ENCODE data around the gene SOBP.

Gene SOBP

GRCh38 chr6:107523794-107524193 is 33.9 kb downstream of the SOBP start:
- no peak for DNase-seq (ENCODE audit: low spot score)

DNA sequence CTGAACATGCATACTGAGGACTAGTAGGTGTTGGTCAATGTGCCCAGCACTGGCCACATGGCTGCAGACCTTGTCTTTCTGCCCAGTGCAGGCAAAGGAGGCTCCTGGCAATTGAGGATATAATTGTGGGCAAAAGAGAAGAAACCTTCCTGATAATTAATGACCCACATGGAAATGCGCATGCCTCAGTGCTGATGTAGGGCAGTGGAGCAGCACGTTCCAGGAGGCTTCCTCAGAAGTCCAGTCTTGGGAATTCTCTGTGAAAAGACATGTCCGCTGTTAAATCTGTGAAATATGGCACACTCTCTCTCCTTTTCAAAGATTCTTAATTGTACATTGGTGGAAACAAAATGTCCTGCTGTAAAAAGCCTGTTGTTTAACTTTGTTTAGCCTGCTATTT is 34.7 kb downstream of the SOBP start:
- no peak for DNase-seq (ENCODE audit: low spot score)

GRCh38 chr6:107531868-107532267 is 42.0 kb downstream of the SOBP start:
- DNase-seq (ENCODE audit: low spot score): no peak

DNA sequence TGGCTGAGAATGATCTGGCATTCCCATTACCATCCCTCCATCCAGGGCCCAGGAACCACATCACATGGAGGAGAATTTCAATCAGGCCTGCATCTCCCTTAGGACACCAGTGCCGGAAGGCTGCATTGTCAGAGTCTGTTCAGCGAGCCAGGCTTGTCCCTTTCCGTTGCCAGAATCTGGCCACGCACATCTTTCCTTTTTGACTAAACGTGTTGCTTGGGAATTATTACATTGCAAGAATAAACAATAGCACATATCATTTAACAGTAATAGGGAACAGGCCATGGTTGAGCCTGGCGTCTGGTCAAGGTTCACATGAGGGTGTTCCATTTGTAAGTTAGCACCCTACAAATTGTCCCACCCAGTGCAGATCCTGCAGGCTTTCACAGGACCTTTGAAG is 42.8 kb downstream of the SOBP start:
- no peak for DNase-seq (ENCODE audit: low spot score)

DNA sequence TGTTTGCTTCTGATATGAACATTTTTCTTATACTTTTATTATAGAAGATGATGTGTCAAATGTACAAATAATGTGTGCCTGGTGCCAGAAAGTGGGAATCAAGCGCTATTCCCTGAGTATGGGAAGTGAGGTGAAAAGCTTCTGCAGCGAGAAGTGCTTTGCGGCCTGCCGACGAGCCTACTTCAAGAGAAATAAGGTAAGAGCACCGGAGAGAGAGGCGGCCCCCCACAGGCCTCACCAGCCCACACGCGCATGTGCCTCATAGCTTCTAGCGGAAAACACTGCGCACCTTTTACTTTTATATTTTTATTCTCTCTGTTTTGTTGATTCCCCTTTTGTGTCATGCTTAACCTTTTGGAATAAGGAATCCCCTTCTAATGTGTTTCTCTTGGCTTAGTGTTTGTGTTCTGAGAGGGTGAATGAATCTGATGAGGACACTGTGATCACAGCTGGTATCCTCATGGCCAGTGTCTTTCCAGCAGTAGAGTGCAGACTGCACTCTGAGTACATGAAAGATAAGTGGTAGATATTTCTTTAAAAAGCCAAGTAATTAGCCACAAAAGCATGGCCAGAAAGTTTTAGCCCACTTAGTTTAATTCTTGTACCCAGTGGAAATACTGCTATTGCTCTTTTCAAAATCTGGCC is 43.6 kb downstream of the SOBP start:
- no peak for DNase-seq (ENCODE audit: low spot score)

- DNase-seq (ENCODE audit: low spot score): no peak
Measured at GRCh38 chr6:107534571-107535141, 44.7 kb downstream of the SOBP start.

DNA sequence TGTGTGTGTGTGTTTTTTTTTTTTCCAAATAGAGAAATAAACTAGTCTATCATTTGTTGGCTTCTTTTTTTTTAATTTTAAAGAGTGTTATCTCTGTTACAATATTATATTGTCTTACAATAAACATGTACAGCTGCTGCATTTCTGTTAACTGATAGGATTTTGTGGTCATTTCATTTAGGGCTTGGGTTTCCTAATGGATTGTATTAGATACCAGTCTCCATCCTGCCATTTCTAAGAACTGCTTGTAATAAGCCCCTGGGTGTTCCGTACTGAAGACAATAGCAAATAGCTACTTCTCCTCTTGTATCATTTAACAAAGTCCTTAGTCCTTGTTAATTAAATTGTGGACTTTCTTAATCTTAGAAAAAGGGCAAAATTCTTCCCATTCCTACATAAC is 45.7 kb downstream of the SOBP start:
- no peak for DNase-seq (ENCODE audit: low spot score)

DNA sequence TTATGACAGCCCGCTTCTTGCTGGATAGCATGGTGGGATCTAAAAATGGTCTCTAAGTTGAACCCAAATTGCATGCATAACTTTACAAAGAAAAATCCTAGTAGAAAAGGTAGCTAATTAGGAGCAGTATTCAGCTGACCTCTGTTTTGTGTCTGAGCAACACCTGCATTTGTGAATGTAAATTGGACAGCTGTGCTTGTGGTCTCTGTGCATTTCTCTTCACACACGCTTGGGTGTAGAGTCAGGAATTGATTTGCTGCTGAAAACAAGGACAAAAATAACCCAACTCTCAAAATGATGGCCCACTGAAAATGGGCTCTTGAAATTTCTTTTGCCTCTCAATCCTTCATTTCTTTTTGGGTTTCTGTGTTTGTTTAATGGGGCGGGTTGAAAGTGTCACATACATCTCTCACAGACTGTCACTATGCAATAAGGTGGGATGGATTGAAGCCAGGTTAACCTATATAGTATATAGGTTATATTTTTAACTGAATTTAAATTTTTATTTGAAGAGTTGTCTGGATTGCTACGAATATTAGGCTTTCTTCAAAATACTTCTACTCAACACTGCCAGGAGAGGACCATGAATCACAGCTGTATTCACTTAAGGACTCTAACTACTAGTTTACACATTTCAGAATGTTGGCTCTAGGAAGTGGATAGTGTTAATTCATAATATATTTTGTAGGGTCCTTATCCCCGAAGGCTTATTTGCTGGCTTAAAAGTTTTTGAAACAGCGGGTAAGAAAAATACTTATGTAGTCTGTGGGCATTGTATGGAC is 46.5 kb downstream of the SOBP start:
- no peak for DNase-seq (ENCODE audit: low spot score)

- no peak for DNase-seq (ENCODE audit: low spot score)
Measured at GRCh38 chr6:107537559-107537958, 47.6 kb downstream of the SOBP start.

DNA sequence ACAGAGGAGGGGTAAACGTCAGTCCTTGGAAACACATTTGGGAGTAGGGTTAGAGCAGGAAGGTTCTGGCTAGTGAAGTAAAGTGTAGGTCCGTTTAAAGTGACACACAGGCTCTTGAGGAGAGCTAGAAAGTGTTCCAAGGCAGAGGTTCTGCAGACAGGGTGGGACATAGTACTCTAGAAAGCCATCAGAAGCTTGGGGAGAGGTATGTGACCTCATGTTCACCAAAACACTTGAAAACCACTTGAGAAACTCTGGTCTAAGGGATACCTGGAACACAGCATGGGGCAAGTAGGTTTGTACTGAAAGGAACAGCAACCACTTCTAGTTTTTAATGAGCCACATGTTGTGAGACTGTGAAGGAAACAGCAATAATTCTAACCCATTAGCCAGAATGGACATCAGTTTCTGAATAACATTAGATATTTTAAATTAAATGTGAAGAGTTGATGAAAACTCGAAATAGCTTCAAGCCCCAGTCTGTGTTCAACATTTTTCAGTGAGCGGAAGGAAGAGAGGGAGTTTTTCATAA is 49.0 kb downstream of the SOBP start:
- no peak for DNase-seq (ENCODE audit: low spot score)

- no peak for DNase-seq (ENCODE audit: low spot score)
Measured at GRCh38 chr6:107539409-107539808, 49.5 kb downstream of the SOBP start.

GRCh38 chr6:107539849-107540464 is 50.0 kb downstream of the SOBP start:
- no peak for DNase-seq (ENCODE audit: low spot score)

- no peak for DNase-seq (ENCODE audit: low spot score)
Measured at GRCh38 chr6:107540465-107540857, 50.5 kb downstream of the SOBP start.

GRCh38 chr6:107542192-107542668 is 52.3 kb downstream of the SOBP start:
- DNase-seq (ENCODE audit: low spot score): no peak

DNA sequence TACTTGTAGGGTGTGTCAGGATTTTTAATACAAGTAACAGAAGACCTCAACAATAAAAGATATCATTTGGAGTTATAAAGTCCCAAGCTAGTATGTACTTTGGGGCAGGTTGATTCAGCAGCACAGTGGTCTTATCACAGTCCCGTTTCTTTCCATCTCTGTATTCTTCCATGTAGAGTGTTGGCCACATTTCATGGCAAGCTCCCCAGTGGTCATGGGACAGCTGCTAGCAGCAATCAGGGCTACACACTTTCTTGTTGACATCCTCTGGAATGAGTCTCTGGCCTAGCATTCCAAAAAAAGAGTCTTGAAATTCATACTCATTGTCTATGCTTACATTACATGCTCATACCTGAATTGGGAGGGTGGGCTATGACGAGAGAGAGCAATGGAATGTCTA is 53.2 kb downstream of the SOBP start:
- no peak for DNase-seq (ENCODE audit: low spot score)

- no peak for DNase-seq (ENCODE audit: low spot score)
Measured at GRCh38 chr6:107543567-107543966, 53.6 kb downstream of the SOBP start.

- DNase-seq (ENCODE audit: low spot score): no peak
Measured at GRCh38 chr6:107545763-107546162, 55.8 kb downstream of the SOBP start.

DNA sequence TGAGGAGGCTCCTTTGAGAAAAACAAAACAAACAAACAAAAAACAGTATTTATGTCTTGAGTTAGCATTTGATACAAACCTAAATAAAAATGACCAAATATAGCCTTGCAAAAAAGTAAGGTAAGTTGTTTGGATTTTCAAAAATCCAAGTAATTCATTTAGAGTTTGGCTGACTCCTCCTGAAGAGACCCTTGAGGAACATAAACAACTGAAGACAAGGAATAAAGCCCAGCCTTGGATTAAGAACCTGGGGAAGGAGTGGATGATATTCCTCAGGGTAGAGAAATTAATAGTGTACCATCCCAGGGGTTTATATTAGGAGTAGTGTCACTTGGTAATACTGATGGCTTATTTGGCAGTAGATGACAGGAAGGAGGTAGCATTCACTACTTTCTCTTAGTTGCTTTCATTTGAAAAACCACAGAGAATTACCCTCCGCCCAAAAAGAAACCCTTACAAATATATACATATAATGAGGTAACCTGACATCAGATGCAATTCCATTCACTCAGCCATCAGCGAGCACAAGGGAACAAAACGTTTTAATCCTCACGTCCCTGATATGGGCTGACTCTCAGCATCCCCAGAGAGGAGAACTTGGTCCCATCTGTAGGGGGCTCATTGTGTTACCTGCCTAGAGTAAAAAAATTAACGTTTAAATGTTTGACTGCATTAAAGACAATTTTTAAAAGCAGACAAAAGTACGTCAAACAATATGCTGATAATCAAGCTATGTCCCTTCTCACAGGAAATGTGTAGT is 57.0 kb downstream of the SOBP start:
- no peak for DNase-seq (ENCODE audit: low spot score)

DNA sequence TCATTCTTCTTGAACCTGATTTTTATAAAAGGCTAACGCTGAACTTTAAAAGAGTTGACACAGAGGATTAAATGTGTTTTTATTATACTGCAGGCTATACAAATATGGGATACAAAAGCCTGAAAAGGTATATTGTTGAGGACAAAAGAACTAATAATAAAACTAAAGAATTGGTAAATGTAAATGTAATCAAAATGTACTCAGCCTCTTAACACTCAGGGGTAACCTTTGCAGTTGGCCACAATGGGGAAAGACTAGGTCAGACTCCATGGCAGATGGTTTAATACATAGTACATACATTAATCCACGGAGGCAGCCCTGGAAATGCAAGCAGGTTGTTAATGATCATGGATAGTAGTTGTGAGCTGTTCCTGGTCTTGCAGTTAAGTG is 57.5 kb downstream of the SOBP start:
- no peak for DNase-seq (ENCODE audit: low spot score)

- no peak for DNase-seq (ENCODE audit: low spot score)
Measured at GRCh38 chr6:107550241-107550840, 60.4 kb downstream of the SOBP start.

GRCh38 chr6:107550906-107551305 is 61.0 kb downstream of the SOBP start:
- DNase-seq (ENCODE audit: low spot score): no peak
